DOHH2 (cell line): ENCODE results near the gene PUS7.

Experiments
- H3F3A ChIP-seq: fragments of 200-600 bp; sonication (generic), shearing (Covaris generic); 2 replicates; pipeline ENCODE4 v1.6.0; 2016; ENCODE audit warnings: antibody characterized with exemption, mild to moderate bottlenecking; ENCODE audit not compliant: control insufficient read depth, insufficient read depth
- H3K27ac ChIP-seq: fragments of 200-600 bp; sonication (generic); 2 replicates; pipeline ENCODE4 v1.5.1; 2014; ENCODE audit warnings: low read depth, mild to moderate bottlenecking, low read length, moderate library complexity
- H3K27me3 ChIP-seq: fragments of 200-600 bp; sonication (generic); 2 replicates; pipeline ENCODE4 v1.6.1; 2014; ENCODE audit warnings: mild to moderate bottlenecking, low read length, mixed read lengths; ENCODE audit not compliant: control insufficient read depth
- H3K36me3 ChIP-seq: fragments of 200-600 bp; sonication (generic); 2 replicates; pipeline ENCODE4 v1.6.1; 2014; ENCODE audit warnings: mild to moderate bottlenecking, low read length, moderate library complexity, mixed read lengths; ENCODE audit not compliant: control insufficient read depth
- H3K4me1 ChIP-seq: fragments of 200-600 bp; sonication (generic); 2 replicates; pipeline ENCODE4 v1.6.1; 2014; ENCODE audit warnings: mild to moderate bottlenecking, low read length, mixed read lengths; ENCODE audit not compliant: control insufficient read depth
- H3K4me2 ChIP-seq: fragments of 200-600 bp; sonication (generic); 2 replicates; pipeline ENCODE4 v1.6.0; 2014; ENCODE audit warnings: mild to moderate bottlenecking, low read length, moderate library complexity
- H3K4me3 ChIP-seq: fragments of 200-600 bp; sonication (generic); 2 replicates; pipeline ENCODE4 v1.5.1; 2014; ENCODE audit warnings: mild to moderate bottlenecking, low read length, mixed read lengths
- H3K79me2 ChIP-seq: fragments of 200-600 bp; sonication (generic); 2 replicates; pipeline ENCODE4 v1.6.1; 2014; ENCODE audit warnings: mild to moderate bottlenecking, low read length, mixed read lengths; ENCODE audit not compliant: control insufficient read depth
- H3K9me2 ChIP-seq: fragments of 200-600 bp; sonication (generic); replicated peaks from 2 replicates; pipeline ENCODE4 v1.6.1; 2014; ENCODE audit warnings: mild to moderate bottlenecking, low read length, mixed read lengths; ENCODE audit not compliant: control insufficient read depth
- H3K9me3 ChIP-seq: fragments of 200-600 bp; sonication (generic); 2 replicates; pipeline ENCODE4 v1.6.1; 2014; ENCODE audit warnings: antibody characterized with exemption, low read length, mixed read lengths; ENCODE audit not compliant: control insufficient read depth, insufficient read depth
- H4K20me1 ChIP-seq: fragments of 200-600 bp; sonication (generic); 2 replicates; pipeline ENCODE4 v1.6.0; 2014; ENCODE audit warnings: low read depth, mild to moderate bottlenecking, antibody characterized with exemption, low read length, moderate library complexity; ENCODE audit not compliant: control insufficient read depth, insufficient read depth
- CTCF ChIP-seq: fragments of 200-600 bp; sonication (generic); IDR thresholded peaks from one replicate; pipeline ENCODE4 v1.5.1; 2014; ENCODE audit warnings: antibody characterized with exemption, mild to moderate bottlenecking, low read depth, low read length; ENCODE audit not compliant: poor library complexity, severe bottlenecking
- EZH2phosphoT487 ChIP-seq: fragments of 200-600 bp; sonication (generic); IDR thresholded peaks from 2 replicates; pipeline ENCODE4 v1.6.1; 2017; ENCODE audit warnings: borderline replicate concordance, mild to moderate bottlenecking, antibody characterized with exemption, low read length, moderate library complexity, mixed read lengths

The PUS7 gene

GRCh38 chr7:105462765-105463420, 59.2 kb downstream of the PUS7 start:
- no peaks in the 10 kb centered on the region for H4K20me1 ChIP-seq
- H3K4me1 ChIP-seq: peaks cover 7% of the 10 kb centered on the region
- H3K9me3 ChIP-seq: no peaks in the 10 kb centered on the region
- no peak overlapping the region for H3K4me2 ChIP-seq
- no peak overlapping the region for H3K27ac ChIP-seq
- H3K36me3 ChIP-seq: peaks cover 54% of the 10 kb centered on the region
- no peak overlapping the region for H3K4me3 ChIP-seq
- H3K79me2 ChIP-seq: no peaks in the 10 kb centered on the region
- no peaks in the 10 kb centered on the region; the same call in none of the 2 replicates for H3F3A ChIP-seq
- H3K9me2 ChIP-seq: no peaks in the 10 kb centered on the region
- H3K27me3 ChIP-seq: no peaks in the 10 kb centered on the region
- TF ChIP-seq EZH2phosphoT487 (no peak), CTCF (no peak)

GRCh38 chr7:105461518-105461917, 60.6 kb downstream of the PUS7 start:
- peaks cover 7% of the 10 kb centered on the region for H3K4me1 ChIP-seq
- H3K79me2 ChIP-seq: no peaks in the 10 kb centered on the region
- H3K27ac ChIP-seq: no peak overlapping the region
- no peak overlapping the region for H3K4me3 ChIP-seq
- no peaks in the 10 kb centered on the region for H3K27me3 ChIP-seq
- no peaks in the 10 kb centered on the region for H3K9me2 ChIP-seq
- H4K20me1 ChIP-seq: no peaks in the 10 kb centered on the region
- peaks cover 62% of the 10 kb centered on the region for H3K36me3 ChIP-seq
- no peak for TF ChIP-seq CTCF
- no peak for TF ChIP-seq EZH2phosphoT487
- no peak overlapping the region for H3K4me2 ChIP-seq
- H3F3A ChIP-seq: peaks cover 5% of the 10 kb centered on the region
- H3K9me3 ChIP-seq: no peaks in the 10 kb centered on the region

- peaks cover 19% of the 10 kb centered on the region for H3F3A ChIP-seq
- TF ChIP-seq EZH2phosphoT487 (no peak), CTCF (no peak)
These were observed 64.3 kb downstream of the PUS7 start for GRCh38 chr7:105457619-105458225.

More at GRCh38 chr7:105457619-105458225, 64.3 kb downstream of the PUS7 start:
- no peaks in the 10 kb centered on the region for H3K9me2 ChIP-seq
- H3K9me3 ChIP-seq: no peaks in the 10 kb centered on the region
- no peaks in the 10 kb centered on the region for H3K27me3 ChIP-seq
- H4K20me1 ChIP-seq: no peaks in the 10 kb centered on the region
- H3K4me3 ChIP-seq: no peak overlapping the region
- peaks cover 42% of the 10 kb centered on the region for H3K36me3 ChIP-seq
- no peak overlapping the region for H3K4me2 ChIP-seq
- no peaks in the 10 kb centered on the region for H3K79me2 ChIP-seq
- peaks cover 7% of the 10 kb centered on the region for H3K4me1 ChIP-seq
- H3K27ac ChIP-seq: no peak overlapping the region
